H7 (cell line): ENCODE measurements around the gene HSDL1. TPM values are rescaled to one million over a fixed set of nuclear protein-coding genes. Genes with fewer than 3 reads are reported as not detected.

ENCODE experiments used
- DNase-seq: peaks from one replicate; pipeline ENCODE4 v3.0.0; 2012
- H3K27me3 ChIP-seq: 2 replicates; pipeline ENCODE4 v1.6.0; 2011; ENCODE audit warnings: mild to moderate bottlenecking, low read length; ENCODE audit not compliant: control insufficient read depth, insufficient read depth
- H3K36me3 ChIP-seq: replicated peaks from 2 replicates; pipeline ENCODE4 v1.5.1; 2011; ENCODE audit warnings: low read length; ENCODE audit not compliant: control insufficient read depth, insufficient read depth
- H3K4me3 ChIP-seq: 2 replicates; pipeline ENCODE4 v1.5.1; 2011; ENCODE audit warnings: low read depth, mild to moderate bottlenecking, control low read depth, low read length, moderate library complexity; ENCODE audit not compliant: insufficient read depth
- total RNA-seq: library from RNA; depleted of rRNA; stranded (reverse); fragments of >200 nt; shearing (Covaris generic); gene quantifications from 2 replicates; pipeline ENCODE4 v1.2.3, GENCODE V29; 2014

The HSDL1 gene
- total RNA-seq, 1 experiment from 2014 or later: 44.5 TPM

GRCh38 chr16:84091460-84091859, 53.5 kb downstream of the HSDL1 start:
- H3K36me3 ChIP-seq: peaks cover 36% of the 10 kb centered on the region
- no peaks in the 10 kb centered on the region for H3K27me3 ChIP-seq
- DNase-seq: no peak
- H3K4me3 ChIP-seq: no peak overlapping the region

GRCh38 chr16:84090211-84090610, 54.8 kb downstream of the HSDL1 start:
- Histone ChIP-seq H3K27me3 (no peaks in the 10 kb centered on the region), H3K4me3 (no peak overlapping the region), H3K36me3 (peaks cover 34% of the 10 kb centered on the region)
- no peak for DNase-seq

DNA sequence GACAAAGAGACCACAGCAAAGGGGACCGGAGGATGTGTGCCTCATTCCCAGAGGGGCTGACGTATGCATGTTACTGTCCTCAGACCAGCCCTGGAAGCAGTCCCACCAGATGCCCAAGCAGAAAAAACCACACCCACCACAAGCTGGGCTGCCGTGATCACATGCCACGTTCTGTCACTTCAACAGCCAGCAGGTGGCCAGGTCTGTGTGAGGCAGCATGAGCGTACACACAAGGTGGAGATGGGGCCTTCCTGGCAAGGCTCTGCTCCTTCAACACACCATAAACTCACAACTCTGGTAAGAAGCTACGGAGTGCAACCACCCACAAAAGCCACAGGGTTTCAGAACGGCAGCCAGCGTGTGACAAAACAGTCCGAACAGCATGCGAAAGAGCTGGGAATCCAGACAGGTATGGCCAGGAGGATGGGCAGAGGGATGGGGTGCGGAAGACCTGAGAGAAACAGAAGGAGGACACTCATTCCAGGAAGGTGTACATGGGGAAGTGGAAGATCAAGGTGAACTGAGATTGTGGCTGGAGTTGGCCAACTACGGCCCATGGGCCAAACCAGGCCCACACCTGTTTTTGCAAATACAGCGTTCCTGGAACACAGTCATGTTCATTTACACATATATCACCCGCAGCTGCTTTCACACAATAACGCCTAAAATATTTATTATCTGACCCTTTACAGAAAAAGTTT, 56.1 kb downstream of the HSDL1 start:
- Histone ChIP-seq H3K36me3 (peaks cover 36% of the 10 kb centered on the region), H3K27me3 (no peaks in the 10 kb centered on the region), H3K4me3 (no peak overlapping the region)
- no peak for DNase-seq

- Histone ChIP-seq H3K36me3 (peaks cover 26% of the 10 kb centered on the region), H3K4me3 (no peak overlapping the region)
Measured at GRCh38 chr16:84087466-84088151, 57.4 kb downstream of the HSDL1 start.

GRCh38 chr16:84087001-84087400, 58.0 kb downstream of the HSDL1 start:
- no peak for DNase-seq
- Histone ChIP-seq H3K27me3 (no peaks in the 10 kb centered on the region), H3K4me3 (no peak overlapping the region), H3K36me3 (peaks cover 23% of the 10 kb centered on the region)

More at GRCh38 chr16:84087466-84088151, 57.4 kb downstream of the HSDL1 start:
- DNase-seq: no peak
- H3K27me3 ChIP-seq: no peaks in the 10 kb centered on the region

DNA sequence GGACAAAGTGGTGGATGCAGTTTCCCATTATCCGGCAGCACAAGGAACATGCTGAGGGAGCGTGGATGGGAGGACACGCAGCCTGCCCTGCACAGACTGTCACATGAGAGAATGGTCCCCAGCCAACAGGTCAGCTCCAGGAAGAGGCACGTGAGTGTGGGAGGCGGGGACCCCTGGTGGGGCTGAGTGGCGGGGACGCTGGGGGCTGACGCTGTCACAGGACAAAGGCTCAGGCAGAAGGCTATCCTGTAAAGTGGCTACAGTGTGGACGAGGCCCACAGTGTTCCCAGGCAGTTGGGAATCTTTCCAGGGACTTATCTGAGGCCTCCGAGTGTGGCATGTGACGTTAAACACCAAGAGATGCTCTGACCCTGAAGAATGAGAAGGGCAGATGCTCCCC, 58.6 kb downstream of the HSDL1 start:
- DNase-seq: no peak
- H3K4me3 ChIP-seq: no peak overlapping the region
- H3K36me3 ChIP-seq: peaks cover 25% of the 10 kb centered on the region
- no peaks in the 10 kb centered on the region for H3K27me3 ChIP-seq

GRCh38 chr16:84085773-84086172, 59.2 kb downstream of the HSDL1 start:
- no peak for DNase-seq
- Histone ChIP-seq H3K4me3 (no peak overlapping the region), H3K36me3 (peaks cover 26% of the 10 kb centered on the region), H3K27me3 (no peaks in the 10 kb centered on the region)

GRCh38 chr16:84085271-84085667, 59.7 kb downstream of the HSDL1 start:
- no peak overlapping the region for H3K4me3 ChIP-seq
- no peak for DNase-seq
- H3K27me3 ChIP-seq: no peaks in the 10 kb centered on the region
- H3K36me3 ChIP-seq: peaks cover 29% of the 10 kb centered on the region

GRCh38 chr16:84084570-84085270, 60.3 kb downstream of the HSDL1 start:
- Histone ChIP-seq H3K36me3 (peaks cover 27% of the 10 kb centered on the region), H3K27me3 (no peaks in the 10 kb centered on the region), H3K4me3 (no peak overlapping the region)
- DNase-seq: peak; percentile 92

DNA sequence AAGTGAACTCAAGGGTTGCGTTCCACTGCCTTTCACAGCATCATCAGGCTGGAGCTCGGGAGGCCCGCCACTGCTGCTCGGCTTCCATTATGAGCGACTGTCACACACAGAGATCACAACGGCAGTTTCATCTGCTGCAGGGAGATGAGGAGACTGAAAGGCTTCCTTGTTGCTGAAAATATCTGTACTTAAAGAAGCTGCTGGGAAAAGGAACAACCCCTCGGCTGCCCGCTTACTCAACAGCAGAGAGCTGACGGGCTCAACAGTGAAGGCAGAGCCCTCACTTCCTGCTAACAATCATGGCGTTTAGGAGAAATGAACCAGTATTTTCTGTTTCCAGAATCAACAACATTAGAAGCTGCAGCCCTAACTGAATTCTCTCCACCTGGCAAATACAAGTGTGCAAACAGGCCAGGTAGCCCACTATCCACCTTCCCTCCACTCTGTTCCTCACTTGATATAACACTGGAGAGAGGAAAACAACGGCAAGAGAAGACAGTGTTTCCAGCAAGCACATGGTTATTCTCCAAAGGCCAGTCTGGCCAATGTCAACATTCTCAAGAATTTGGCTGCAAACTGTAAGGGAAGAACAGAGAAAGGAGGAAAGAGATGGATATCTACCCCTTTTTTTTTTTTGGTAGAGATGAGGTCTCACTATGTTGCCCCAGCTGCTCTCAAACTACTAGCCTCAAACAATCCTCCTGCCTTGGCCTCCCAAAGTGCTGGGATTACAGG, 62.0 kb downstream of the HSDL1 start:
- no peak overlapping the region for H3K4me3 ChIP-seq
- H3K36me3 ChIP-seq: peaks cover 20% of the 10 kb centered on the region
- DNase-seq: no peak
- H3K27me3 ChIP-seq: no peaks in the 10 kb centered on the region

DNA sequence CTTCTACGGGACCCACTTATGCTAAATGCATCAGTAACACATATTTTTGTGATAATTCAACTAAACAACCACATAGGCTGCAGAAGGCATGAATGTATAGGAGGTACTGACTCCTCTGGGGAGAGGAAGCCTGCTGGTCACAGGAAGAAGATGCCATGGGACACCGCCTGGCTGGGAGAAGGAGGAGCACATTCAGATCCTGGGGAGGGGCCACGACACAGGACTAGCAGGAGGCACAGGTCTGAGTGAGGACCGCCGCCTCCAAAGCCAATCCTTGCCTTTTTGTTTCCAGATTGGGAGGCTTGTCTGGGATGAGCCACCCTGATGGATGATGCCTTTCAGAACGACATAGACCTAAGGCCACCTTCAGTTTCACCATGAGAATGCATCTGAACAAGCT, 62.9 kb downstream of the HSDL1 start:
- H3K27me3 ChIP-seq: no peaks in the 10 kb centered on the region
- H3K36me3 ChIP-seq: peaks cover 16% of the 10 kb centered on the region
- no peak overlapping the region for H3K4me3 ChIP-seq
- DNase-seq: peak; percentile 54

GRCh38 chr16:84081446-84081989, 63.5 kb downstream of the HSDL1 start:
- H3K27me3 ChIP-seq: no peaks in the 10 kb centered on the region
- no peak overlapping the region for H3K4me3 ChIP-seq
- peaks cover 10% of the 10 kb centered on the region for H3K36me3 ChIP-seq
- DNase-seq: no peak

DNA sequence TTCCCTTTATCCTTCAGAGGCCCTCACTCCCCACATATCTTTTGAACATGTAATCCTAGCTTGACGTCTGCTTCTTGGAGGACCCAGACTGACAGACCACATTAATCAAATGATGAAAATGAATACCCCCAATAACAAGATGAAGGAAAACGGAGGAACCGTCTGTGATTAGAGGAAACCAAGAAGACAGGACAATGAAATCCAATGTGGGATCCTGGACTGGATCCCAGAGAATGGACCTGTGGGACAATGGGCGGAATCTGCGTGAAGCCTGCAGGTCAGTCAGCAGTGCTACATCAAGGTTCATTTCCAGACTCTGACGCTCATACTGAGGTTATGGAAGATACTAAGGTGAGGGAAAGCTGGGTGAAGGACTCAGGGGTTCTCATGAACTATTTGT, 64.2 kb downstream of the HSDL1 start:
- no peak for DNase-seq
- H3K4me3 ChIP-seq: no peak overlapping the region
- no peaks in the 10 kb centered on the region for H3K27me3 ChIP-seq
- H3K36me3 ChIP-seq: peaks cover 10% of the 10 kb centered on the region

- Histone ChIP-seq H3K4me3 (no peak overlapping the region), H3K36me3 (peaks cover 10% of the 10 kb centered on the region), H3K27me3 (no peaks in the 10 kb centered on the region)
- no peak for DNase-seq
Measured at GRCh38 chr16:84080378-84080777, 64.6 kb downstream of the HSDL1 start.
